Trophoblast cell (in vitro differentiated cells and primary cell): ENCODE results near the gene CPNE6.

Experiments used
- DNase-seq, 2 donors: peaks; one replicate each; pipeline ENCODE4 v3.0.0-alpha.2; 2016
- H2AFZ ChIP-seq: 2 replicates; pipeline ENCODE4 v1.6.1; 2013; ENCODE audit warnings: low read length, moderate library complexity, mild to moderate bottlenecking; ENCODE audit not compliant: insufficient read depth, poor library complexity
- H2AK5ac ChIP-seq: 2 replicates; pipeline ENCODE4 v1.6.1; 2013; ENCODE audit warnings: mild to moderate bottlenecking, low read length
- H2BK120ac ChIP-seq: 2 replicates; pipeline ENCODE4 v1.6.1; 2013; ENCODE audit warnings: low read length, mild to moderate bottlenecking, moderate library complexity; ENCODE audit not compliant: insufficient read depth, poor library complexity
- H2BK12ac ChIP-seq: 2 replicates; pipeline ENCODE4 v1.6.1; 2013; ENCODE audit warnings: mild to moderate bottlenecking, low read length, moderate library complexity
- H2BK5ac ChIP-seq: 2 replicates; pipeline ENCODE4 v1.6.1; 2013; ENCODE audit warnings: low read length, low read depth, moderate library complexity, mild to moderate bottlenecking; ENCODE audit not compliant: poor library complexity
- H3K14ac ChIP-seq: 2 replicates; pipeline ENCODE4 v1.6.1; 2013; ENCODE audit warnings: mild to moderate bottlenecking, low read length
- H3K18ac ChIP-seq: 2 replicates; pipeline ENCODE4 v1.6.1; 2013; ENCODE audit warnings: mild to moderate bottlenecking, low read length
- H3K23ac ChIP-seq: 2 replicates; pipeline ENCODE4 v1.6.1; 2013; ENCODE audit warnings: low read length
- H3K27ac ChIP-seq: 2 replicates; pipeline ENCODE4 v1.5.1; 2013; ENCODE audit warnings: low read depth, mild to moderate bottlenecking, inconsistent platforms, low read length, moderate library complexity
- H3K27me3 ChIP-seq: 2 replicates; pipeline ENCODE4 v1.6.1; 2013; ENCODE audit warnings: inconsistent platforms, mild to moderate bottlenecking, low read length, moderate library complexity; ENCODE audit not compliant: insufficient read depth
- H3K36me3 ChIP-seq, 2 experiments: 1 replicate in 1 of 2; 2 replicates in 1 of 2; pipeline ENCODE4 v1.6.1; 2013; ENCODE audit warnings: low read length in 2 of 2, mild to moderate bottlenecking in 2 of 2, moderate library complexity in 1 of 2; ENCODE audit not compliant: insufficient read depth in 2 of 2, control insufficient read depth in 1 of 2
- H3K4ac ChIP-seq: 2 replicates; pipeline ENCODE4 v1.6.1; 2013; ENCODE audit warnings: low read depth, mild to moderate bottlenecking, low read length, moderate library complexity
- H3K4me1 ChIP-seq, 2 experiments: 1 replicate in 1 of 2; 2 replicates in 1 of 2; pipeline ENCODE4 v1.6.1; 2013; ENCODE audit warnings: low read length in 2 of 2, mild to moderate bottlenecking in 2 of 2, moderate library complexity in 1 of 2; ENCODE audit not compliant: insufficient read depth in 2 of 2, control insufficient read depth in 1 of 2
- H3K4me2 ChIP-seq: 2 replicates; pipeline ENCODE4 v1.6.1; 2013; ENCODE audit warnings: inconsistent platforms, mild to moderate bottlenecking, low read length, moderate library complexity
- H3K4me3 ChIP-seq: 2 replicates; pipeline ENCODE4 v1.5.1; 2013; ENCODE audit warnings: mild to moderate bottlenecking, low read depth, low read length, inconsistent platforms
- H3K79me1 ChIP-seq: one replicate; pipeline ENCODE4 v1.6.1; 2013; ENCODE audit warnings: low read length
- H3K79me2 ChIP-seq: 2 replicates; pipeline ENCODE4 v1.6.1; 2013; ENCODE audit warnings: low read length, mild to moderate bottlenecking; ENCODE audit not compliant: control insufficient read depth, insufficient read depth, poor library complexity
- H3K9ac ChIP-seq: 2 replicates; pipeline ENCODE4 v1.6.1; 2013; ENCODE audit warnings: mild to moderate bottlenecking, low read length
- H3K9me3 ChIP-seq: 2 replicates; pipeline ENCODE4 v1.6.1; 2013; ENCODE audit warnings: low read depth, mild to moderate bottlenecking, control low read depth, inconsistent platforms, low read length; ENCODE audit not compliant: insufficient read depth
- H4K12ac ChIP-seq: 2 replicates; pipeline ENCODE4 v1.6.1; 2013; ENCODE audit warnings: low read depth, mild to moderate bottlenecking, low read length, moderate library complexity
- H4K8ac ChIP-seq: 2 replicates; pipeline ENCODE4 v1.6.1; 2013; ENCODE audit warnings: low read depth, mild to moderate bottlenecking, low read length, moderate library complexity
- H4K91ac ChIP-seq: one replicate; pipeline ENCODE4 v1.6.1; 2013; ENCODE audit warnings: low read depth, mild to moderate bottlenecking, low read length, moderate library complexity
- WGBS: extraction: QIAGEN DNeasy Blood & Tissue Kit; methylation state at CpG from one replicate; pipeline ENCODE4 v1.1.7; 2013; ENCODE audit warnings: missing lambda C conversion rate; ENCODE audit not compliant: insufficient read length, insufficient coverage; ENCODE audit errors: extremely low coverage; 5-methylcytosine and 5-hydroxymethylcytosine counted together

CPNE6 gene

DNA sequence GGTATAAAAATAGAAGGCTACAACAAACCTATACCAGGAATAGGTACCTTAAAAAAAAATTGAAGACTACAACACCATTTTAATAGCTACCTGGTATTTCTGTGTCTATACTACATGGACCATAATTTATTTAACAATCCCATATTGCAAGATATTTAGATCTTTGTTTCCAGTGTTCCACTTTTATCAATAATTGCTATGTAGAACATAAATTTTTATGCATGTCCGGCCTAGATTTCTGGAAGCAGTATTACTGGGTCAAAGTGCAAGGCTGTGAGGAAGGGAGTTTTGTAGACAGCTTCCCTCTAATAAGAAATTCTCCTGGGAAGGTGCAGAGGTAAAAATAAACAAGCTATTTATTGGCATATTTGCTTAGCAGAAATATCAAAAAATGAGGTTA, 39.2 kb downstream of the CPNE6 start:
- no peak overlapping the region for H3K4ac ChIP-seq
- H3K9me3 ChIP-seq = no peaks in the 10 kb centered on the region
- H3K23ac ChIP-seq = no peak overlapping the region
- no peak overlapping the region for H3K14ac ChIP-seq
- H3K4me1 ChIP-seq = peaks cover under 1 to 1% of the 10 kb centered on the region in 2 experiments
- no peak overlapping the region for H3K27ac ChIP-seq
- no peak overlapping the region for H2BK120ac ChIP-seq
- no peak overlapping the region for H2BK5ac ChIP-seq
- H2AFZ ChIP-seq = no peak overlapping the region
- no peak overlapping the region for H3K4me2 ChIP-seq
- no peak overlapping the region for H4K8ac ChIP-seq
- no peaks in the 10 kb centered on the region for H3K27me3 ChIP-seq
- no peak for DNase-seq
- no peak overlapping the region for H2AK5ac ChIP-seq
- no peak overlapping the region for H4K12ac ChIP-seq
- no peak overlapping the region for H3K18ac ChIP-seq
- no peak overlapping the region for H2BK12ac ChIP-seq
- peaks cover 9% of the 10 kb centered on the region for H3K79me2 ChIP-seq
- no peak overlapping the region for H3K9ac ChIP-seq
- H3K36me3 ChIP-seq = no peaks in the 10 kb centered on the region
- H3K4me3 ChIP-seq = no peak overlapping the region
- peaks cover 10% of the 10 kb centered on the region for H3K79me1 ChIP-seq
- WGBS = no CpG with 5 or more reads among the region's 1 CpG
- no peak overlapping the region for H4K91ac ChIP-seq

- H3K4me1 ChIP-seq = peaks cover 3 to 9% of the 10 kb centered on the region in 2 experiments
- no peaks in the 10 kb centered on the region for H3K9me3 ChIP-seq
- H3K14ac ChIP-seq = peak overlapping the region; percentile 97
- peak overlapping the region; percentile 88 for H4K91ac ChIP-seq
- H4K12ac ChIP-seq = peak overlapping the region; percentile 97
- H4K8ac ChIP-seq = peak overlapping the region; percentile 94
- peak overlapping the region; percentile 80 for H3K4ac ChIP-seq
- no CpG with 5 or more reads among the region's 15 CpGs for WGBS
- DNase-seq = no peak
- H2BK120ac ChIP-seq = peak overlapping the region; percentile 88
- H3K27me3 ChIP-seq = no peaks in the 10 kb centered on the region
- H3K9ac ChIP-seq = peak overlapping the region; percentile 71
- H3K4me2 ChIP-seq = peak overlapping the region; percentile 64
- H2BK12ac ChIP-seq = peak overlapping the region; percentile 23
- peaks cover 6 to 12% of the 10 kb centered on the region in 2 experiments for H3K36me3 ChIP-seq
- peak overlapping the region; percentile 72 for H3K4me3 ChIP-seq
- H3K23ac ChIP-seq = no peak overlapping the region
- H3K79me1 ChIP-seq = peaks cover 10% of the 10 kb centered on the region
- peaks cover 9% of the 10 kb centered on the region for H3K79me2 ChIP-seq
- peak overlapping the region; percentile 94 for H3K27ac ChIP-seq
- peak overlapping the region; percentile 97 for H2AFZ ChIP-seq
- peak overlapping the region; percentile 52 for H2AK5ac ChIP-seq
- peak overlapping the region; percentile 84 for H2BK5ac ChIP-seq
- peak overlapping the region; percentile 94 for H3K18ac ChIP-seq
Measured at GRCh38 chr14:24113379-24113800, 42.0 kb downstream of the CPNE6 start.

- no CpG with 5 or more reads among the region's 42 CpGs for WGBS
- DNase-seq = peak; percentile 89 to 91
Measured at GRCh38 chr14:24113801-24114531, 42.6 kb downstream of the CPNE6 start.

GRCh38 chr14:24114532-24115421, 43.4 kb downstream of the CPNE6 start, which contains the start of the genes DCAF11 and NRL:
Gene DCAF11, plus strand, starts transcription at chr14:24114777. Its CDS starts 818 bp downstream, at chr14:24115595.
Gene NRL, minus strand, starts transcription at chr14:24114949. Its CDS starts 32,101 bp downstream, at chr14:24082848.
- peak within 1 kb of the TSS; percentile 52 for H2AK5ac ChIP-seq
- WGBS = no CpG with 5 or more reads among the region's 65 CpGs
- H2BK120ac ChIP-seq = peak within 1 kb of the TSS; percentile 88
- peak within 1 kb of the TSS; percentile 94 for H3K27ac ChIP-seq
- H4K8ac ChIP-seq = peak within 1 kb of the TSS; percentile 94
- peak within 1 kb of the TSS; percentile 97 for H3K14ac ChIP-seq
- H2AFZ ChIP-seq = peak within 1 kb of the TSS; percentile 97
- no peak within 1 kb of the TSS for H3K23ac ChIP-seq
- peaks cover 2% of the 10 kb centered on the region for H3K9me3 ChIP-seq
- H3K4me3 ChIP-seq = peak within 1 kb of the TSS; percentile 89
- H3K79me2 ChIP-seq = peaks cover 9% of the 10 kb centered on the region
- peaks cover 10% of the 10 kb centered on the region for H3K79me1 ChIP-seq
- H3K9ac ChIP-seq = peak within 1 kb of the TSS; percentile 89
- H2BK5ac ChIP-seq = peak within 1 kb of the TSS; percentile 84
- no peaks in the 10 kb centered on the region for H3K27me3 ChIP-seq
- H3K18ac ChIP-seq = peak within 1 kb of the TSS; percentile 94
- H3K4me1 ChIP-seq = peaks cover 3 to 9% of the 10 kb centered on the region in 2 experiments
- H3K4me2 ChIP-seq = peak within 1 kb of the TSS; percentile 86
- H4K12ac ChIP-seq = peak within 1 kb of the TSS; percentile 97
- H4K91ac ChIP-seq = peak within 1 kb of the TSS; percentile 88
- H2BK12ac ChIP-seq = peak within 1 kb of the TSS; percentile 82
- DNase-seq = peak; percentile 99 to 100
- H3K36me3 ChIP-seq = peaks cover 14 to 25% of the 10 kb centered on the region in 2 experiments
- peak within 1 kb of the TSS; percentile 80 for H3K4ac ChIP-seq

More at GRCh38 chr14:24113801-24114531, 42.6 kb downstream of the CPNE6 start:
- Histone ChIP-seq H4K91ac (peak overlapping the region; percentile 88), H3K27ac (peak overlapping the region; percentile 94), H3K18ac (peak overlapping the region; percentile 94), H3K23ac (no peak overlapping the region), H3K79me2 (peaks cover 9% of the 10 kb centered on the region), H3K4me1 (peaks cover 3 to 9% of the 10 kb centered on the region in 2 experiments), H3K14ac (peak overlapping the region; percentile 97), H3K27me3 (no peaks in the 10 kb centered on the region), H3K4me2 (peak overlapping the region; percentile 64), H2AFZ (peak overlapping the region; percentile 97), H4K8ac (peak overlapping the region; percentile 94), H4K12ac (peak overlapping the region; percentile 97), H3K9ac (peak overlapping the region; percentile 89), H3K9me3 (no peaks in the 10 kb centered on the region), H3K4ac (peak overlapping the region; percentile 80), H2BK120ac (peak overlapping the region; percentile 88), H3K79me1 (peaks cover 10% of the 10 kb centered on the region), H2BK5ac (peak overlapping the region; percentile 84), H2BK12ac (peak overlapping the region; percentile 23), H3K36me3 (peaks cover 7 to 17% of the 10 kb centered on the region in 2 experiments), H3K4me3 (peak overlapping the region; percentile 72), H2AK5ac (peak overlapping the region; percentile 52)
